HG03159 (cell line): Measurements from ENCODE around the gene PADI6.
"Not testable (repeated sequence)": the region's sequence is repeated elsewhere in the genome, so short reads cannot be mapped to it uniquely, and the experiment has no call there.

ENCODE experiments used
- ATAC-seq: cut with Tn5 transposase; IDR thresholded peaks from one replicate; pipeline ENCODE4 v1.9.1; 2021; ENCODE audit warnings: mild to moderate bottlenecking, moderate library complexity; ENCODE audit not compliant: unreplicated experiment

Gene PADI6

DNA sequence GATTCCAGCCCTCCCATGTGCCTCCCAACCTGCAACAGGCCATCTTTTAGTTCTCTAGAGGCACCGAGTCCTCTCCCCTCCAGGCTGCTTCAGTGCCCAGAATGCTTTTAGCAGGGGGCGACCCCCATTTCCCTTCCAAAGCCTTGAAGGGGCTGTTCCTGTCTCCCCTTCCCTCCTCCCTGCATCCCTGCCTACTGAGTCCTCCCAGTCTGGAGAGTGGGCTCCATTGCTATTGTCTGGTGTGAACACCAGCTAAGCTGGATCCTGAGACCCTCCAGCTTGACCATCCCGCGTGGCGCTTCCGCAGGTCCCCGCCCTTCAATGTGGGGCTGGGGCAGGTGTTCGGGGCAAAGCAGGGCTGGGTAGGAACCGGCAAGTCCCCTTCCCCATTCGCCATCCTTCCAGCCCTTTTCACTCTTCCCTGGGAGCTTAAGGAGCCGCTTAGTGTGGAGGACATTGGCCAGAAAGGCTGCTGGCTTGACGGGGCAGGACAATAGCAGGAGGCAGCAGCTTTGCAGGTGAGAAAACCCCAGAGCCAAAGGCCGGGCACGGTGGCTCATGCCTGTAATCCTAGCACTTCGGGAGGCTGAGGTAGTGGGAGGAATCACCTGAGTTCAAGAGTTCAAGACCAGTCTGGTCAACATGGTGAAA lies 32.2 kb downstream of the PADI6 start:
- ATAC-seq, result no peak

DNA sequence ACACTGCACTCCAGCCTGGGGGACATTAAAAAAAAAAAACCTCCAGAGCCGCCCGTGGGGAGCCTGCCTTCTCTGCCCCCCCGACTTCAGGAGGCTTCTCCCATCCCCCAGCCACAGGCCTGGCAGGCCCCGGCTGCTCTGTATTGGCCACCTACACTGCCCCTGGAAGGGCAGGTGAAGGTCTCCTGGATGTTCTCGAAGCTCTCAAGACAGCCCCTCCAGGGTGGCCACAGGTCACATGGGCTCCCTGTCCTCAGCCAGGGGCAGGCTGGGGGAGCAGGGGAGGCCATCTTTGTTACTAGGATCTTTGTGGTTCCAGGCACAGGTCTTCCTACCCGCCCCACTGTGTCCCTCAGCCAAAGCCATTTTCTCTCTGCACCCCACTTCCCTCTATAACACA lies 32.8 kb downstream of the PADI6 start:
- no peak for ATAC-seq

DNA sequence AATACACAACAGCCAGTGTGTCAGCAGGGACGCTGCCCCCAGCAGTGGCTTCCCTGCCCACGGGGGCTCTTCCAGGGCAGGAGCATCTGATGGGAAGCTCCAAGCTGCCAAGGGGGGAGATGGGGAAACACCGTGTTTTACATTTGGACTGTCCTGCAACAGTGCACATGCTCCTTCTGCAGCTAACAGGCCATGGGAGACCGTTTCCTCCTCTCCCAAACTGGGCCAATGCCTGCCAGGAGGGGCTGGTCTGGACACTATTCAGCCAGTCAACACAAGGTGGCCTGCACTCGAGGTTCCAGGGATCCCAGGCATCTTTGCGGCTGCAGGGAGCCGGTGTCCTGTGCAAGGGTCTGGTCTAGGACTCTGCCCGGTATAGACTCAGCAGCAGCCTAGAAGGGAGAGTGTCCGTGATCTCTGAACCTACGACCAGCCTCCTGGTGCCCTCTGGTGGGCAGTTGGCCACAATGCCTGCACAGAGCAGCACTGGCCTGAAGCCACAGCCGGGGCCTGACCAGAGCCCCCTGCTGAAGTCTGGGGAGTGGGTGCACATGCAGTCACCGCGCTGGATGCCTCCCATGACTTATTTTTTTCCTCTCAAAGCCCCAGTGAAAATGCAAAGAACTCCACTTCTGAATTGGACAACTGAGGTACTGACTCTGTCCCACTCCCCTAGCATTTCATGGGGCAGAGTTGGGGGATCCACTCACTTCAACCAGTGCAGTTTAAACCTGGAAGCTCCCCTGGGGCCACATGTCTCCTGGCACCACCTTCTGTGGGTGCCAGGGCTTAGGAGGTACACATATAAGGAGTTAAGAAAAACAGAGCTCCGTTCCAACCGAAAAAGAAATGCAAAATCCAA lies 34.1 kb downstream of the PADI6 start:
- peak; percentile 52 for ATAC-seq

DNA sequence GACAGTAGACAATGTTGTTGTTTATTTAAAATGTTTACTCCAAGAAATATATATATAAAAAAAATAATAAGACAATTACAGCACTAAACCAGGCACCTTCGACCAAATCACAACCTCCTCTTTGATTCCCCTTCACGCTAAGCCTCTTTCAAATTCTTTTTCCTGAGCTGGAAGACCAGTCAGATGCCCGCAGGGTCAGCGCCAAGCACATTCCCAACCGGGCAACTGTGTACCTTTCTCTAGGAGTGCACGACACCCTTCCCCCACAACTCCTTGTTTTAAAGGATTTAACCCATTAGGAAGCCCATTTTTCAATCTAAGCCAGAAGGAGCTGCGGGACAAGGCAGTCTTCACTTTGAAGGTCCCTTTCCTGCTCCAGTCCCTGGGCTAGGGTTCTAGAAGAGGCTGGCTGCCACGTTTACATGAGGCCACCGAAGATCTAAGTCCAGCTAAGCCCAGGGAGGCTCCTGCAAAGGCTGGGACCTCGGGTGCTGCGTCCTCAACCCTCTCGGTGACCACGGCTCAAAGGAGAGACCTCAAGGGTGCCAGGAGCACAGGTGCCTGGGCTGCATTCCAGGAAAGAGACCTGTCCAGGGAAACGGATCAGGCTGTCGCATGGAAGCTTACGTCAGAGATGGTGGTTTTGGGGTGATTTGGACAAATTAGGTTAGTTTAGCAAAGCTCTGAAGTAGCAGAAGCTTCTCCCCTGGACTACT lies 34.9 kb downstream of the PADI6 start:
- not testable (repeated sequence) for ATAC-seq

DNA sequence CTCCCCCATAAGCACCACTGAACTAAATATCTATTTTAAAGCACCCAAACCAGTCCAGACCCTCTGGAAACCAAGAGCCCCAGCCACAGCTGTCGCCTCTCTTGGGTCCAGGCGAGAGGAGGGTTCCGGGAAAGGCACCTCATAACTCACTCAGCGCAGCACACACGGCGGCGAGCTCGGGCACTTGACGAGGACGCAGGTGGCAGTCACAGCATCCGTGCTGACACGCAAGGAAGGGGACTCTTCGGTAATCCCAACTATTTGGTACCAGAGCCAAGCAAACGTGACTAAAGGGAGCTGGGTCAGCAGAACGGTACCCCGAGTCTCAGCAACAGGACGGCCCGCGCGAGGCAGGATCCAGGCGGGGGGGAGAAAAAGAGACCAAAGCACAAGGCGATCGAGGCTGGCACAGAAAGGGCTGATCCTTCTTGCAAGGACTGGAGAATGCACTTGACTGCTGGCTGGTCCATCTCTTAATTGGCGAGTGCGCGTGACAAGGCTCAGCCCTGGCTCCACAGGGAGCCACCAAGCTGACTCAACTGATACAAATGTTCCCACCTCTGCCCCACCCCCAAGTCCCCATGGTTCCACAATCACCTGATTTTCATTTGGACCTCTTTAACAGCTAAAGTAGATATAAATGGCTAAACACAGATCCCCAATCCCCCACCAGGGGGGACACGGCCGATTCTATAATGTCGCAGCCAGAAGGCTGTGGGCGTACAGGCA lies 36.0 kb downstream of the PADI6 start:
- not testable (repeated sequence) for ATAC-seq

DNA sequence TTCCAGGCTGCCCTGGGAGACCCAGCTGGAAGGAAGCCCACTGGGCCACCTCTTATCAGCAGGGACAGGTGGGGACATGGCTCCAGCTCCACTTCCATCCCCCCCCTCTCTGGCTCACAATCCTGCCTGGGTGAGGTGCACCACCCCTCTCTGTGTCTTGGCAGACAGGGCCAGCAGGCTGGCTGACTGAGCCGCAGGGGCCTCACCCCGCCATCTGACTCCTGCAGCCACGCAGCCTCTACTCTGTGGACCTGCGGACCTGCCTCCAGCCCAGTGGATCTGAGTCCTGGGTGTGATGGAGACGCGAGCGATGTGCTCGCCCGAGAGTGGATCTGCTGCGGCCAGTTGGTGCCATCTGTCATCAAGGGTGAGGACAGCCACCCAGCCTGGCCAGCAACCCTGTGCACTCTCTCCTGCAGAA lies 37.4 kb downstream of the PADI6 start:
- ATAC-seq, result no peak

DNA sequence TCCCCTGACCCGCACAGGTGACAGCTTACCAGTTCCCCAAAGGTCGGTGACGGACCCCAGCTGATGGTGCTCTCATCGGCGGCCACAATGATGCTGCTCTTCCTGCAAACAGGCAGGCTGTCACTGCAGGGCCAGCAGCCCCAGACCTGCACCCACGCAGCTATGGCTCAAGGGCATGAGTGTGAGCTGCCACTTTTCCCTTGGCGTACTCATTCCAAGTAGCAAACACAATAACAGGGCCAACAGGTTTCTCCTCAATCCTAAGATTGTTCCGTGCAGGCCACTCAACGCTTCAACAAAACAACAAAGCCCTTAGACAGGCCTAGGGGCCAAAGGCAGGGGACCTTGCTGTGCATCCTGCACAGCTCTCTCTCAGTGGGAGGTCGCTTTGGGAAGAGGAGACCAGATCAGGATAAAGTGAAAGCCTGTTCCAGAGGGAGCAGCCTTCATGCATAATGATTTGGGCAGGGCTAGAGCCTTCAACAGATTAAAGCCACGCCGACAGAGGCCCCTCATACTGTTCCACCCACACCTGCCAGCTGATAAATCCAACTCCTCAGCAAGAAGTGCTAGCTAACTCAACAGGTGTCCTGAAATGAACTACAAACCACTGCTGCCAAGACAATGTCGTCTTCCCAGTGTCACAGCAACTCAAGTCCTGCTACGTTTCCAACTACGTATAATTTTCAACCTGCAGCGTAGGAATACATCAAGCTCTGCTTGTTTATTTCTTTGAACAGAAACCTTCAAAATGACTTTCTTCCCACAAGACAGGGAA lies 40.3 kb downstream of the PADI6 start:
- no peak for ATAC-seq

DNA sequence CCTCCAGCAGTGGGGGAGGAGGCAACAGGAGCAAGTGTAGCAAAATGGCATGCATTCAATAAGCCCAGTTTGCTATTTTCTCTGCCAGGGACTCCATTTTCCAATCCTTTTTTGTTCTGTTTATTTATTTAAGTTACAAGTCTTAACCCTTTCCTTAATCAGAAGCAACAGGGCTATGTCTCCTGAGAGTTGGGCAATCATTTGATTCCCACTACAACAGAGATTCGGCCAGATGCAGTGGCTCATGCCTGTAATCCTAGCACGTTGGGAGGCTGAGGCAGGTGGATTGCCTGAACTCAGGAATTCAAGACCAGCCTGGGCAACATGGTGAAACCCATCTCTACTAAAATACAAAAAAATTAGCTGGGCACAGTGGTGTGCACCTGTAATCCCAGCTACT lies 42.0 kb downstream of the PADI6 start:
- no peak for ATAC-seq

DNA sequence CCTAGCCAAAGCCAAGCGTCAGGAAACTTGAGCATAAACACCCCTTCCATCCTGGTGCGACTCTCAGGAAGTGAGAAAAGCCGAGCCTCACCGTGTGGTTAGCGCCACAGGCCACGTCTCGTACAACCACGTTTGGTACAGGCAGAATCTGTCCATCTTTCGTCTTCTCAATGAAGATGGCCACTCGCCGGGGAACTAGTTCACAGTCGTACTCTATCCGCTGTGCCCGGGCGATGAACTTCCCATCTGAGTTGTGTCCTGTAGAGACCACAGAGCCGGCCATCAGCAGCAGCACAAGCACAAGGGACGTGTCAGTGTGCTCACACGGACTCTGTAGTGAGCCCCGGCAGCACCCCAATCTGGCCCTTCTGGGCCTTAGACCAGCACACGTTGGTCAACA lies 44.4 kb downstream of the PADI6 start:
- ATAC-seq, result no peak

DNA sequence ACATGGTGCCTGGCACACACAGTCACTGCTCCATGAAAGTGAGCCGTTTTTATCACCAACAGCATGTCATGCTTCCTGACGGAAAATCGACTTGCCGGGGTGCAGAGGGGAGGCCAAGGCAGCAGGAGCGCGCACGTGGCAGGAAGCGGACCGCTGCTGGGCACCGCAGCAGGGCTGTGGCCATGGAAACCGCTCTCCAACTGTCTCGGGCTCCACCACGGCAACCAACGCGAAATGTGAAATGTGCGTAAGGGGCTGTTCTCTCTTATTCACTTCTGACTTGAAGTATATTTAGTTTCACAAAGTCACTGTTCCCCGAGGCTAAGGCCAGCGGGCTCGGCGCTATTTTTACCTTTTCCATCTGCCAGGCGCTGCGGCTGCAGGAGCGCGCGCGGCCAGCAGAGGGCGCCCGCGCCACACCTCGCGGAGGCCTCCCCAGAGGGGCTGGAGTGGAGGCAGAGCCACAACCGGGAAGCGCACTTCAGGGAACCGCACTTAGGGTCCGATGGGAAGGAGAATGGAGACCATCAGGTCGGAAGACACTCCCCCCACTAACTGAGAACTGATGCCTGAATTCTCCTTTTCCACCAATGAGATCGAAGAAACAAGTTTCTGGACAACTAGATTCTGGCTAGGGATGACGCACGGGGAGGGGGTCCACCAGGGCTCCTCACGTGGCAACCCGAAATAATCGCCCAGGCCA lies 47.8 kb downstream of the PADI6 start:
- ATAC-seq, result no peak

DNA sequence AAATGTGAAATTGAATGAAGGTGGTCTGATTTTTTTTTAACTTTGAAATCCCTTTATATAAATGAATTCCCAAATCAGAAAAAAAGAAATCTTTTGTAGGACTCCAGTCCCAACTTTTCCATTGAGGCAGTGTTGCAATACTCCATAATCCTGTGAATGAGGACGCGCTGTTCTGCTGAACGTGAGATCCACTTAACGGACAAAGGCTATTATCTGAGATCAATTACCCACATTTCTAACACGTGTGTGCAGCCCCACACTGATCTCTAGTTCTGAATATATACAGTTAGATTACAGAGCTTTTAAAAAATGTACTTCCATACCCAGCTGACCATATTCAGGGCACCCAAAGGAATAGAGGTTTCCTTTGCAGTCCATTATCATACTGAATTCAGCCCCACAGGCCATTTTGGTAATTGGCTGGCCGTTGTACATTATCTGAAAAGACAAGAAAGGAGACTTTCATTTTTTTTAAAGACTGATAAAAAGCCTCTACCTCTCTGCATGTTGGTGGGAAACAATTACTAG lies 48.5 kb downstream of the PADI6 start:
- ATAC-seq, result no peak

DNA sequence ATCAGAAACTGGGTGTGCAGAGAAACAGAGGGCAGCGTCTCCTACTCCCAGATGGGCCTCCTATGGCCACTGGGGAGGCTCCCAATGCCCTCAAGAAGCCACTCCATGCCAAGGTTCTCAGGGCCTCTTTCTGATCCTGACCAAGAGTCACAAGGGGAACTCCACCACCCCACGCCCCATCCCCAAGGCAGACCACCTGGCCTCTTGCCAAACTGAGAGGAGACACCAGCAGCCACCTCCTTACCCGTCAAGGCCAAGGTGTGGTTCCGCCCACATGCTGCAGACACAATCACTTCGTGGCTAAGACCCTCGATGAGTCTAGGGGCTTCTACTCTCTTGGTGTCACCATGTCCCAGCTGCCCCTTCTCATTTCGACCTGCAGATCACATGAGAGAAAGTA lies 50.5 kb downstream of the PADI6 start:
- no peak for ATAC-seq

DNA sequence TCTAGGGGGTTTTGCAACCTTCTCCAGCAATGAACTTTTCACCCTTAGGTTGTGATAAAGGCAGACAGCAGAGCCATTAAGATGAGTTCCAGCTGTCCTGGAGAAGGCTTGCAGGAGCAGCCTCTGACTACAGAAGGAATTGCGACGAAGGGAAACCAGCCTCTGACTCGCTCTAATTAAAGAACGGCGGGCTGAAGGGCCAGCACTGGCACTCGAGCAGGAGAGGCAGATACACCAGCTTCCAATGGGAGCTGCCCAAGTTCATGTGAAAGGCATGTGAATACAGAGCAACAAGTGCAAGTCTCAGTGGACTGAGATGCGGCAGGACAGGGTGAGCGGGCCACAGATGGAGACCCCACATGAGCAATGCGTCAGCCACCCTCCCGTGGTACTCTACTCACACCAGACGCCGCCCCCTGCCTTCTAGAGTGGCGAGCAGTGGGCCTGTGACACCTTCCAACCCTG lies 51.8 kb downstream of the PADI6 start:
- ATAC-seq, result no peak

DNA sequence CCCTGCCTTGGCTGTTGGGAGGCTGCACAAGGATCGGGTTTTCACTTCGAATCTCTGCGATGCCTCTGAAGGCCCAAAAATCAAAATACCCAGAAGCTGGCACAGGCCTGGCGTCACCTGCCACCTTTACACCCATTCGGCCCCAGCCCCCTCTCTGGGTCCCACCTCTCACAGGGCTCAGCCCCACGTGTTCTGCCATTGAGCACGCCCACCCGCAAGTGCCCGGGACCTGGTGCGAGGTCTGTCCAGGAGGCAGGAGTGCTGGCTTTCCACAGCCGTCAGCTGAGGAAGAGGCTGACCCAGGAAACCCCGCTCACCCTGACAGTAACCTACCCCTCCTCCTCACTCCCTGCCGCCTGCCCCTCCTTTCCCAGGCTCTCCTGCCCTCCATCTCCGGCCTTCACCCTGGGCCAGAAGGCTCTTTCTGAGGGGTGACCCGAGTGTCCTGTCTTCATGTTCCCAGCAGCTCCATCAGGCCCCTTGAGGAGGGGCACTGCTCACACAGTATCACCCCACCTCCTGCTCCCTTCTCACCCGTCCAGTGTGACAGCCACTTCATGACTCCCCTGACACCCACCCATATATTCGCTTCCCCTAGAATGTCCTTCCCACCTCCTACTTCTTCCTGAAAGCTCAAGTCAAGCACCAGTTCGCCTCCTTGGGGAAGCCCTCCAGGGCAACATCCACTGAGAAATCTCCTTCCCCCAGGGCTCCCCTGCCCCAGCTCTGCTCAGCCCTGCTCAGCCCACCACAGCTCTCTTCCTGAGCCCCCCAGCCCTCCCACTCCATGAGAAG lies 54.0 kb downstream of the PADI6 start:
- no peak for ATAC-seq

DNA sequence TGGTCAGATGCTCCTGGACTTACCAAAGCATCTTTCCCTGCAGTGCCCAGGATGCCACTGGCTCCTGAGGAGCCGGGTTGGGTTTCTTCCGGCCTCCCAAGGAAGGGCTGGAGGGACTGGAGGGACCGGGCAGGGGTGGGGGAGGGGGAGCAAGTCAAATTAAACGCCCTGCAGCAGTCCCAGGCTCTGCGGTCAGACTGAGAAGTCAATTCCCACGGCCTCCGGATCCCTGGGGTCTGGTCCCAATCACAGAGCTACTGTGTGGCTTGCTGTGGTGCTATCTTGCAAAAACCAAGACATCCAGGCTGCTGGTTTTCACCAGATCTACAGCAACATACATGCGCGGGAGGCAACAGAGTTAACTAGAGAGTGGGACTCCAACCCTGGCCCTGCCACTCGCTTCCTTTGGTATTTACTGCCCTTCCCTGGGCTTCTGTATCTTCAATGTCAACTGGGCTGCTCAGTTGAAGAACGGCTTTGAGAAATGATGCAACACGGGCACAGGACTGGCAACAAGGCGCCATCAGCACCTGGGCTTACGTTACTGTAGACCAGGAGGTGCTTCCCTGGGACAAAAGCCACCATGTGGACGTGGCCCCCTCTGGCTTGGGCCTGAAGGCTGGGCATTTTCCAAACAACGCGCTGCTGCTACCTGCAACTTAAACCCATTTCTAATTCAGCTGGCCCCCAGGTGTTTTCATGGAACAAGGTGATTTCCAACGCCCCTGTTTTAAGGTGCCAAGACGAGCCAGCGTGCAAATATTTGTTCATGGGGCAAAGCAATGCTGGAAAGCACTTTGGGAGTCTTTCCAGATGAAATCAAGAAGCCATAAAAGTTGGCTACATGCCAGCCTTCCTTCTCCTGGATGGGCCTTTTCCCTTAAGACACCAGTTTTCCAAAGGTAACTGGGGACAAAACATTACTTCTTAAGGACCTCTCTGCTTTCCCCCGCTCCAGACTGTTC lies 56.0 kb downstream of the PADI6 start:
- ATAC-seq, result no peak

DNA sequence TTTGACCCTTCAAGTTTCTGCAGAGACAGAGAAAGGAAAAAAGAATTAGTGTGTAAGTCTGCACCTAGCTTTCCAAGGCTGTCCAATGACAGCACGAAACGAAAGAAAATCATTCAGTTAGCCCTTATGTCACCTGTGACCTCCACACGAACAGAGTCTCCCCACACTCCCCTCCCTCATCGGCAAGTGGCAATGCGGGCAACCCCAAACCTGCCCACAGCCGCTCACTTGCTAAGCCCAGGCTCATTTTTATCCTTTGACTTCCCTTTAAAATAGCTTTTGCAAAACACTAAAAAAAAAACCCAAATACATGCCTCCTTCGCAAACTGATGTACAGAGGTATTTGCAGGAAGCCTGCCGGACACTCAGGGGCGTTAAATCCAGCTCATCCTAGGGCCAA lies 57.2 kb downstream of the PADI6 start:
- ATAC-seq, result no peak

DNA sequence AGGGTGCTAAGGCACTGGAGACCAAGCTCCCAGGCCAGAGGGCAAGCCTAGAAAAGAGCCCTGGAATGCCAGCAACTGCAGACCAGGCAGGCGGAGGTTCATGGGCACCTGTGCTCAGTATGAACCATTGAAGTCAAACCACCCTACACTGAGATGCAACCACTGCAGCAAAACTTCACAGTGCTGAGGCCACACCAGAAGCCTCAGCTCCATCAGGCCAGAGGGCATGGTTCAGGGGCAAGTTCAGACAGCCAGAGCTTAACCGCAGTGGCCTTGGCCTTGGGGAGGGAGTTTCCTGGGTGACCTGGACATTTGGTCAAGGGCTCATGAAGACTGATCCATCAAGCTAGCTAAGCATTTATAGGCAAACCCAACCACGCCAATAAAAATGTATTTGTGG lies 60.4 kb downstream of the PADI6 start:
- no peak for ATAC-seq
